ENCODE measurements around the gene RASA2.

DNA sequence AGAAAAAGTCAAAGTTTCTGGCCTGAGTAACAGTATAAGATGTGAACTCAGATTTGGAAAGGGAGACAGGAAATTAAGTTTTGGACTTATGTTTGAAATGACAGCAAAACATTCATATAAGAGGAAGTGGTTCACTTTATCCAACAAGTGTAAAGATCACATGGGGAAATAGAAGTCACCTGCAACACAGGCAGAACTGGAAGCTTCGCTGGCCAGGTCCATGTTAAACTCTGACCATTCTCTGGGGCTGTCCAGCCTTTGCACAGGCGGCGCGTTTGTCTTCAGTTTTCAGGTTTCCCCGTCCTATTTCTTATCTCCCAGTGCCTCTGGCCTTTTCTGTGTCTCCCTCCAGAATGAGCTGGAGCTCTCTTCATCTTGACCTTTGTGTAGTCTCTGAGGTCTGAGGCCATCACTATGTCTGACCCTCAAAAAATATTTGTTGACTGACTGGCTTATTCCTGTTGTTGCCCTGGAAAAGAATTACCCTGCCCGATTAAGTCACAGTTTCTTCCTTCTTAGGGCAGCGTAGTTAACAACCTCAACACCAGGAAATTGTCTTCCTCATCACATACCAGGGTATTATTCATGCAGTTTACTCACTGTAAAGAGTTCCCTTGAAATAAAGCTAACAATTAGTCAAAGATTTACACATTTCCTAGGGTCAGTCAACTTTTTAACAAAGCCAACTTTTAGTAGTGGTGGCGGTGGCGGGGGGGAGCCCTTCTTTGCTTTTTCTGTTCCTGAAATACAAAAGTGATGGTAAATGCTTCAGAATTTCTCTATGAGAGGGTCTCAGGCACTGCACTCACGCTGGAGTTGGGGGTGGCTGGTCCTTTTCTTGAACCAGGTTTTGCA lies 959 bp upstream of the RASA2 start:
- TF ChIP-seq POLR2AphosphoS5 (IDR thresholded peaks at IDR 0.05; ENCODE audit: borderline replicate concordance, low read depth, low read length) (no peak), EZH2 (IDR thresholded peaks at IDR 0.05) (no peak), FOXP2 (optimal IDR thresholded peaks at IDR 0.05; ENCODE audit: control extremely low read depth, extremely low read length, insufficient read depth) (no peak)

All from SK-N-MC (cell line).